ENCODE measurements around the gene FETUB. TPM values are rescaled to one million over a fixed set of nuclear protein-coding genes. Genes with fewer than 3 reads are reported as not detected.

Gene FETUB
- total and polyA plus RNA-seq, 2 donors (not counting 3 experiments of a cell fraction or from before 2014, with no cell fraction given) = not detected

- no peaks in the 10 kb centered on the region for H4K20me1 ChIP-seq (replicated peaks; ENCODE audit: control insufficient read depth, extremely low read depth, insufficient read depth, low read length)
- H3K9me1 ChIP-seq (replicated peaks; ENCODE audit: control insufficient read depth, extremely low read depth, insufficient read depth, low read length) = no peaks in the 10 kb centered on the region
- H3K9ac ChIP-seq (replicated peaks; ENCODE audit: extremely low read depth, insufficient read depth, low read length) = no peak overlapping the region
- FAIRE-seq = no peak
- POLR2A ChIA-PET = no interaction called here
- no peak overlapping the region for H2AFZ ChIP-seq (ENCODE audit: low read depth, low read length)
- H3K79me2 ChIP-seq (ENCODE audit: control insufficient read depth, insufficient read depth, low read length) = no peaks in the 10 kb centered on the region
- dilution Hi-C loops (cut with MboI; ENCODE audit: extremely low pct_ligation_motif_present, low sequenced_read_pairs) (no loop called here), intact Hi-C loops (cut with micrococcal nuclease) (no loop called here)
- CTCF ChIA-PET = no interaction called here
- no TSS peak for BruUV-seq (replicated peaks)
- H3K4me1 ChIP-seq (ENCODE audit: control insufficient read depth, extremely low read depth, insufficient read depth, low read length) = no peaks in the 10 kb centered on the region
- H3K4me3 ChIP-seq (replicated peaks in 1 of 3; ENCODE audit: insufficient read depth in 1 of 3, low read depth in 1 of 3, low read length in 3 of 3) = no peak overlapping the region
- no peaks in the 10 kb centered on the region for H3K36me3 ChIP-seq (ENCODE audit: control insufficient read depth in 2 of 2, extremely low read depth in 1 of 2, insufficient read depth in 2 of 2, low read length in 2 of 2)
- H3K27ac ChIP-seq (ENCODE audit: insufficient read depth, low read depth, low read length) = no peak overlapping the region
- DNase-seq (ENCODE audit: low read depth, low spot score) = no peak
- no peaks in the 10 kb centered on the region for H3K9me3 ChIP-seq (replicated peaks; ENCODE audit: control insufficient read depth, insufficient read depth, low read length)
- no peak overlapping the region for H3K4me2 ChIP-seq (ENCODE audit: insufficient read depth, low read length)
- TF ChIP-seq EZH2 (IDR thresholded peaks at IDR 0.05; ENCODE audit: borderline replicate concordance, low read depth, low read length, severe bottlenecking) (no peak), POLR2AphosphoS5 (IDR thresholded peaks at IDR 0.05; ENCODE audit: insufficient read depth, low read depth, low read length) (no peak), FOS (IDR thresholded peaks at IDR 0.05; ENCODE audit: borderline replicate concordance, insufficient read depth, low read length) (no peak), POLR2A (IDR thresholded peaks at IDR 0.05; ENCODE audit: low read depth, low read length) (no peak), MYC (IDR thresholded peaks at IDR 0.05; ENCODE audit: low read depth, low read length) (no peak), JUN (IDR thresholded peaks at IDR 0.05; ENCODE audit: borderline replicate concordance, insufficient read depth, insufficient read length, low read depth) (no peak), MAX (IDR thresholded peaks at IDR 0.05; ENCODE audit: insufficient read depth, insufficient read length) (no peak), CTCF (IDR thresholded peaks at IDR 0.05; ENCODE audit: extremely low read depth in 1 of 2, insufficient read depth in 1 of 2, low read depth in 1 of 2, low read length in 2 of 2) (no peak), GATA2 (IDR thresholded peaks at IDR 0.05; ENCODE audit: insufficient read depth, insufficient read length, low read depth, low read length) (no peak)
- H3K27me3 ChIP-seq (ENCODE audit: control insufficient read depth in 2 of 2, insufficient read depth in 2 of 2, low read length in 2 of 2) = peaks cover 0 to 2% of the 10 kb centered on the region in 2 experiments
Observed at GRCh38 chr3:186663361-186664118, 23.3 kb downstream of the FETUB start.

Measured in endothelial cell of umbilical vein (primary cell).